Fibroblast of skin of scalp (primary cell): Measurements from ENCODE around the gene APOL6. TPM values are rescaled to one million over a fixed set of nuclear protein-coding genes. Genes with fewer than 3 reads are reported as not detected.

Source experiments
- DNase-seq: peaks from one replicate; pipeline ENCODE4 v3.0.0-alpha.2; 2013
- polyA plus RNA-seq, 2 experiments: library from polyadenylated mRNA; unstranded; fragments of 120-200 nt; gene quantifications; one replicate each; pipeline ENCODE4 v1.2.1, GENCODE V29; 2013; ENCODE audit not compliant: insufficient read length in 2 of 2

Gene APOL6, protein sequence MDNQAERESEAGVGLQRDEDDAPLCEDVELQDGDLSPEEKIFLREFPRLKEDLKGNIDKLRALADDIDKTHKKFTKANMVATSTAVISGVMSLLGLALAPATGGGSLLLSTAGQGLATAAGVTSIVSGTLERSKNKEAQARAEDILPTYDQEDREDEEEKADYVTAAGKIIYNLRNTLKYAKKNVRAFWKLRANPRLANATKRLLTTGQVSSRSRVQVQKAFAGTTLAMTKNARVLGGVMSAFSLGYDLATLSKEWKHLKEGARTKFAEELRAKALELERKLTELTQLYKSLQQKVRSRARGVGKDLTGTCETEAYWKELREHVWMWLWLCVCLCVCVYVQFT
- 10.9 TPM for polyA plus RNA-seq (2013, experiment 1 of 2; ENCODE audit: insufficient read length)
- polyA plus RNA-seq (2013, experiment 2 of 2; ENCODE audit: insufficient read length), result 11.8 TPM

DNA sequence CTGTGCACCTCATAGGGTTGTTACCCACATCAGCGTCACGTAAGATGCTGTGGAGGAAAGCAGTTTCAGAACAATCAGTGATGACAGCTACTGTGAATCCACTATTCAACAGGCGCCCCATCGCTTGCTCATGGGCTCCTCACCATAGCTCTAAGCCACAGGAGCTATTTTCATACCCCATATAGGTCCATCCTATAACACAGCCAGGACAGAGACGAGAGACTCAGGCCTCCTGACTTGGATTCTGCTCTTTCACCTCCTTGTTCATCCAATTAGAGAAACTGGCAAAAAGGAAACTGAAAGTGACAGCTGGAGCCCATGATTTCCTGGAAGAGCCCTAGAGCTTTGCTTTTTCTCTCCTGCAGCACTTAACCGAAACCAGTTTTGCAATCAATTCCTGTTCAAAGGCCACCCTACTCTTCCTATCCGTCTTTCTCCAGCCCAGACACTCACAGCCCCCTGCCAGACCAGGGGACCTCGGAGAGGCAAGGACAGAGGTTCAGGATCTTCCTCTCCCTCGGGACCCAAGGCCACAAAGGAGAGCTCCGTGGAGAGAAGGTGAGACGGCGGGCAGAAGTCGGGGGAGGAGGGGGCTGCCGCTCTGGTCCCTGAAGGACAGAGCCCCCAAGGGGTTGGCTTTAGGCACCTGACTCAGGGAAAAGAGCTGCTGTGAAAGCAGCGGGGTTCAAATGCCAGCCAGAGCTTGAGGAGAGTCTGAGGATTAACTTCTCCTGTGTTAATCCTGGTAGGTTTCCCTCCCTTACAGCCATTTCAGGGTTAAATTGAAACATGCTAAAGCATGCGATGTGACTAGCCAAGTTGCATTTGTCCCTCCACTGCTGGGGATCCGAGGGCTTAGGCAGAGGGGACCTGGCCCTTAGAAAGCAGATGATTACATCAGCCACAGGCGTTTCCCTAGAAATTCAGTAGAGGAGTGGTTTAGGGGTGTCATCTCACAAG is at the start of gene APOL6:
APOL6 (plus strand) TSS at position 381 of the 960 bp plus-strand sequence. CDS start 7,980 bp downstream, outside the sequence.
- DNase-seq, result peak; percentile 80

DNA sequence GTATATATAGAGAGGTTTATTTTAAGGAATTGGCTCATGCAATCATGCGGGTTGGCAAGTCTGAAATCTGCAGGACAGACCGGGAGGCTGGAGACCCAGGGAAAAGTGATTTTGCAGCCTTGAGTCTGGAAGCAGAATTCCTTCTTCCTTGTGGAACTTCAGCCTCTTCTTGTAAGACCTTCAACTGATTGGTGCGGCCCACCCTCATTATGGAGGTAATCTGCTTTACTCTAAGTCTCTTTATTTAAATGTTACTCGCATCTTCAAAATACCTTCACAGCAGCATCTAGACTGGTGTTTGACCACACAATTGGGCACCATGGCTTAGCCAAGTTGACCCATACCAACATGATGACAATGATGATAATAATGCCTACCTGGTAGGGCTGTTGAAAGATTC is 48.9 kb upstream of the APOL6 start:
- DNase-seq, result no peak

DNA sequence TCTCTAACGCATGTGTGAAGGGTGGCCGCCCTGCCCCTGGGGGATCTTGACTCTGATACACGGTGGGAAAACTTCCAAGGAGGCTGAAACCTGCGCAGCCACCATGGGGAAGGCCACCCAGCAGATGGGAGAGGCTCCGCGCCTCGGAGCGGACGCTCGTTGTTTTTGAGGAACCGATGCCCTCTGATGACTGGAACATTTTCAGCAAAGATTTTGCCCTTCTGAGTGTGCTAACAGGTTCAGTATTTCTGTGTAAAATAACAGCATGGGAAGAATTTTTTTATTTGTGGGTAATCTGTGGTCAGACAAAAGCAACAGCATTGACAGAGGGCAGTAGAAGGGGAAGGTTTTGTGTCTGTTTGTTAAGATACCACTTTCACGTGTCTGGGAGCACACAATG is 47.8 kb upstream of the APOL6 start:
- DNase-seq, result no peak

DNA sequence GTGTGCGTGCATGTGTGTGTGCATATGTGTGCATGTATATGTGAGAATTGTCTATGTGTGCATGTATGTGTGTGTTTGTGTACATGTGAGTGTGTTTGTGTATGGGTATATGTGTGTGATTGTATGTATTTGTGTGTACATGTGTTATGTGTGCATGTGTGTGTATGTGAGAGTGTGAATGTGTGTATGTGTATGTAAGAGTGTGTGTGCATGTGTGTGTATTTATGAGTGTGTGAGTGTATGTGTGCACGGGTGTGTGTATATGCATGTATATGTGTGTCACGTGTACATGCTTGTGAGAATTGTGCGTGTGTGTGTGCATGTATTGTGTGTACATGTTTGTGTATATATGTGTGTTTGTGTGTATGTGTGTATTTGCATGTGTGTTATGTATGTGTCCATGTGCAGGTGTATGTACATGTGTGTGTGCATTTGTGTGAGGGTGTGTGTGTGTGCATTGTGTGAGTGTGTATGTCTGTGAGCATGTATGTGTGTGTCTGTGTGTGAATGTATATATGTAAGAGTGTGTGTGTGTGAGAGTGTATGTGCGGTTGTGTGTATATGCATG is 47.1 kb upstream of the APOL6 start:
- DNase-seq, result no peak

DNA sequence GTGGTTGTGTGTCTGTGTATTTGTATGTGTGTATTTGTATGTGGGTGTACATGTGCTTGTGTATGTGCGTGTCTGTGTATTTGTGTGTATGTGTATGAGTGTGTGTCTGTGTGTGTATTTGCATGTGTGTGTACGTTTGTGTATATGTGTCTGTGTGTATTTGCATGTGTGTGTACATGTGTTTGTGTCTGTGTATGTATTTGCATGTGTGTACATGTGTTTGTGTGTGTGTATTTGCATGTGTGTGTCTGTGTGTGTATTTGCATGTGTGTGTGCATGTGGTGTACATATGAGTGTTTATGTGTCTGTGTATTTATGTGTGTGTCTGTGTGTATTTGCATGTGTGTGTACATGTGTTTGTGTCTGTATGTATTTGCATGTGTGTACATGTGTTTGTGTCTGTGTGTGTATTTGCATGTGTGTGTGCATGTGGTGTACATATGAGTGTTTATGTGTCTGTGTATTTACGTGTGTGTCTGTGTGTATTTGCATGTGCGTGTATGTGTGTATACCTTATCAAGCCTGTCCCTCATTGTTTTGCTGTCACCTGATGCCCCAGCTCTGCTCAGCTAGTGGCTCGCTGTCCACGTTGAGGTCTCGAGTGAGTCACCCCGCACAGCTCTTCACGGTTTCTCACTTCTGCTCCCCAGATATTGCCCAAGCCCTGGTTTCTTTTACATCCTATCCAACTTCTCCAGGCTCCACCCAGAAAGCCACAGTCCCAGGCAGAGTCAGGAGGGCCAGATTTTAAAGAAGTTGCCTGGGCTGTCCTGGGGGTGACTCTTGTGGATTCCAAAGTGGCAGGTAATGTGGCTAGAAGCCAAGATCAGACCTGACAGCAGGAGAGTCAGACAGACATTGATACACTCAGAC is 46.3 kb upstream of the APOL6 start:
- peak; percentile 37 for DNase-seq

DNA sequence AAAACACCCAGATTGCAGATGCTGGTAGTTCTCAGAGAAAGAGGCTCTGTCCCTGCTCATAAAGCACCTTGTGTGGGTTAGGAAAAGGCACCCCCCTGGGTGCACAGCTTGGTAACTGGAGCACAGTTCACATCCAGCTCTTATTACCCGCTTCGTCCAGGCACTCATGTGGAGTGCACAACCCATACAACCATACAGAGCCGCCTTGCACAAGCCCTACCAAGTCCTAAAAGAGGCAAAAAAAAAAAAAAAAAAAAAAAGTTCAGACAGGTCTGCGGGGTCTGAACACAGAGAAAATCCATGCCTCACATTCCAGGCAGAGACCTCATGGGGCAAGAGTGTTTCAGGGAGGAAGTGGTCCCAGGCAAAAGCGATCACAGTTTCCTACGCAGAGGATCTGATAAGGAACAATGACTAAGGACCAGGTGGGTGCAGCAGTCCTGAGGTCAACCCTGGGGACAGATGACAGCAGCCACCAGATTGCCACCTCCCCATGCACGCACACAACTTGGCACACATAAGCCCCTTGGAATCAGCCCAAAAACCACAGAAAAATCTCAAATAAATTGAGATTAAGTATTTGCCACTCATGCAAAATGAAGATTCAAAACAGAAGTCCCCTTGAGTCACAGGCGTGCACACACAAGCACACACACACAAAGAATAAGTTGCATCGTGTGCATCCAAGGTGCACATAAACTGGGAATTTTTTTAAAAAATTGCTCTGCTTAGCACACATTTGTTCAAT is 43.5 kb upstream of the APOL6 start:
- DNase-seq, result peak; percentile 31

DNA sequence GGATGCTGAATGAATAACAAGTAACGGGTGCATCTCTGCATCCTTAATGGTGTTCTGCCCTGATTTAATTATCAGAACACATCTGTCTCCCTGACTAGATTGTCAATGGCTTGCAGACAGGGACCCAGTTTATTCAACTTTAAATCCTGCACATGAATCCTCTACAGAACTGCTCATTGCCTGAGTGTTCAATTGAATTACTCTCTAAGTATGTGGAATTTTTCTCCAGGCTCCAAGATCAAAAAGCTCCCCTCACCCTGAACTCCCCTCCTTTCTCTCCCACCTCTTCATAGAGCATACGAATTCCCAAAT is 42.9 kb upstream of the APOL6 start:
- DNase-seq, result no peak

DNA sequence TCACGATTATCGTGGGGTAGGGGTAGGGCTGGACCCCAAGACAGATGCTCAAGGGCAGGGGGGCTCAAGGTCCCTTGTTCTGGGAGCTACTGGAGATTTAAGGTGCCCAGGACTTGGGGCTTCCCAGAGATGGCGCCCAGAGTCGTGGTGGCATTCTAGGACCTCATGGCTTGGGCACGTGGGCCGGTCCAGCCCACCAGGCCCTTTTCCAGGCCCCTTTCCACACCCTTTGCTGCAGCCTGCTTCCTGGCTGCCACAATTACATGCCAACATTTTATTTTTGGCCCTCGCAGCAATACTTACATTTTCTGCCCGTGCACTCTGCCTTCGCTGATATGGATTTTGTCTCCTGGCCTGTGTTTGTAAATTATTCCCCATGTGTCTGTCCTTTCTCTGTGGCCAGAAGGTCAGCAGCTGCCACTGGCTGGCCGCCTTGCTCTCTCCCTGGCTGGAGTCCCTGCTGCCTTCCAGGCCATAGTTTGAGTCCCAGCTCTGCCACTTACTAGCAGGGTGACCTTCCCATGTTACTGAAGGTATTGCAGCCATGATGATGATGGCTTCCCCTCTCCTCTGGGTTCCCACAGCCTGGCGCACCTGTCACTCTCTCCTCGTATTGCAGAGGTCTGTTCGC is 42.3 kb upstream of the APOL6 start:
- no peak for DNase-seq

DNA sequence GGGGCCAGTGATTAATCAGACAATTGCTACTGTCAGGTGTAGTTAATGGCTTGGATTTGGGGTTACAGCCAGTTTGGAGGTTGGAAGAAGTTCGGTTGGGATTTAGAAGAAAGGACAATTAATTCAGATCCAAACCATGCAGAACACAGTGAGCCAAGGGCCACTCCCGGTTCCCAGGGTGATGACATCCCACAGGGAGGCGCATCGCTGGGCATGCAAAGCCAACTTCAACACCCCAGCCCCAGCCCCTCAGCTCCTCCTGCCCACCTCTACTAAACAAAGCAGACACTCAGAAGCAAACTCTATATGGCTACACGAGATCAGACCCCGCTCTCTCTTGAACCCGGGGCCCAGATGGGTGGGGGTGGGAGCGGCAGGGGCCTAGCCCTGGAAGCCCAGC is 41.3 kb upstream of the APOL6 start:
- no peak for DNase-seq

DNA sequence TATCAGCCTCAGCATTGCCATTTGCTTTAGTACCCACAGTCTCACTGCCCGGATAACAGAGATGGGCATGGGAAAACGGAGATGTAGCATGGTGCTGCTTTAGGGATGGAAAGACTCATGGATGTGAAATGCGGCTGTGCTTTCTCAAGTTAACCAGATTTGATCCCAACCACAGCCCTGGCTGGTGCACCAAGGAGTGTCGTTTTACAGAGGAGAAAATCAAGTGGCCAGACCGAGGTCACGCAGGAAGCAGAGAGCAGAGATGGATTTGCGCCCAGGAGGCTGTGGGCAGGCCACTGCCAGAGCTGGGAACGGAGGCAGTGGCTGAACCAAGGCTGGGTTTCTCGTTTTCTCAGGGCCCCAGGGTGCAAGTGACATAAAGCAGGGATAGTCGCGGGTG is 40.2 kb upstream of the APOL6 start:
- no peak for DNase-seq

DNA sequence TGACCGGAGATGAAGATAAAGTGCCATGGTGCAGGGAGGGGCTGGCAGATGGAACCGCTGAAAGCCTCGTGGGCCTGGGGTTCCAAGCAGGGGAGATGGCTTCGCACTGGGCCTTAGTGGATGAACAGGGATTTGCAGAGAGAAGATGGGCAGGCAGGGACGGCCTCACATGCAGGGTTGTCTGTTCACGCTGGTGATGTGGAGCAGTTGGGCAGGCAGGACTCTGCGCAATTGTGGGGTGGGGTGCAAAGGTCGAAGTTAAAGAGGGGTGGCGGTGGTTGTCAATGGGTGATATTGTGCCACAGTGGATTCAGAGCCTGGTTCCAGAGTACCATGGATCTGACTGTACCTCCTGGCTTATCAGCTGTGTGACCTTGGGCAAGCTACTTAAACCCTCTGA is 39.0 kb upstream of the APOL6 start:
- no peak for DNase-seq

DNA sequence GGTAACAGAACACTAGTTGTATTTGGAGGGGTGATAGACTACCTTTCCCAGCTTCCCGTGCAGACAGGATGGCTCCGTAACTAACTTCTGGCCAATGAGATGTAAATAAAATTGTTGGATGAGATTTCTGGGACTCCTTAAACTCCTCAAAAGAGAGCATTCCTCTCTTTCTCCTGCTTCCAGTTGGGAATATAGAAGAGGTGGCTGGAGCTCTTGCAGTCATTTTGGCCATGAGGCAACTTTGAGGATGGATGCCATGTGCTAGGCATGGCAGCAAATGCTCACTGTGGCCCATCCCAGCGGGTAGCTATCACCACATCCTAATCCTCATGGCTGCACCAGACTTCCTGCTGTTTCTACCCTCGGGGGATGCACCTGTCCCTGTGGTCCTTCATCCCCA is 38.5 kb upstream of the APOL6 start:
- no peak for DNase-seq

DNA sequence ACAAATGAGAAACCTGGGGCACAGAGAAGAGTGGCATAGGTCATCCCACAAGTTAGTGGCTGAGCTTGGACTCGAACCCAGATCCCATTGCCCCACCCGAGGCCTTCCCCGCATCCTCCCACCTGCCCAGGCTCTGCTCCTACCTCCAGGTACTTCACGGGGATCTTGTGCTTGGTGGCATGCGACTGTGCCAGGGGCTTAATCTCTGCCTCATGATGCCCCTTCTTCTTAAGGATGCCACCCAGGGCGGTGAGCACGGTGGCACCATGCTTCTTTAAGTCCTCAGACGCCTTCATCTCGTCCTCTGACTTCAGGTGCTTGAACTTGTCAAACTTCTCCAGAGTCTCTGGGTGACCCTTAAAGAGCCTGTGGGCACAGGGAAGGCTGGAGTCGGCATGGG is 37.5 kb upstream of the APOL6 start:
- DNase-seq, result no peak

DNA sequence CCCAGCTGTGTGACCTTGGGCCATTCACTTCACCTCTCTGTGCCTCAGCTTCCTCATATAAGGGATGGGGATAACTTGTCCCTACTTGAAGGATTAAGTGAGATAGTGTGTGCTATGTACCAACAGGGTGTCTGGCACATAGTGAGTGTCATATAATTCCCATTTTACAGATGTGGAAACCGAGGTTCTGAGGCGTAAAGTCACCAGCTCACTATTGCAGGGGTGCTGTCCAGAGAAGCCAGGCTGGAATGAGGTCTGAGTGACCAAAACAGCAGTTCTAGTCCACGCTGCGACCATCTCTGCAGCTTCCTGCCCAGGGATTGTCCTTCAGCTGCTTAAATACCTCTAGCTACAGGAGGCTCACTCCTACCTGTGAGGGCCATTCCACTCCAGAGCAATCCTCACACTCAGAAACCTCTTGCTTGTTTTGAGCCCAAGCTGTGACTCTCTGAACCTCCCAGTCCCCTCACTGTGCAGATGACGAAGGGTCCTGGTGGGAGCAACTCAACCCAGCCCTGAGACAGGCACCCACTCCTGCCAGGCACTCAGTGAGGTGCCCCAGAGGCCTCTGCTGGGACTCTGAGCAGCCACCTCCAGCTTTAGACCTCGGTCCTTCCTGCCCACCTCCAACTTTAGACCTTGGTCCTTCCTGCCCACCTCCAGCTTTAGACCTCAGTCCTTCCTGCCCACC is 36.9 kb upstream of the APOL6 start:
- no peak for DNase-seq

DNA sequence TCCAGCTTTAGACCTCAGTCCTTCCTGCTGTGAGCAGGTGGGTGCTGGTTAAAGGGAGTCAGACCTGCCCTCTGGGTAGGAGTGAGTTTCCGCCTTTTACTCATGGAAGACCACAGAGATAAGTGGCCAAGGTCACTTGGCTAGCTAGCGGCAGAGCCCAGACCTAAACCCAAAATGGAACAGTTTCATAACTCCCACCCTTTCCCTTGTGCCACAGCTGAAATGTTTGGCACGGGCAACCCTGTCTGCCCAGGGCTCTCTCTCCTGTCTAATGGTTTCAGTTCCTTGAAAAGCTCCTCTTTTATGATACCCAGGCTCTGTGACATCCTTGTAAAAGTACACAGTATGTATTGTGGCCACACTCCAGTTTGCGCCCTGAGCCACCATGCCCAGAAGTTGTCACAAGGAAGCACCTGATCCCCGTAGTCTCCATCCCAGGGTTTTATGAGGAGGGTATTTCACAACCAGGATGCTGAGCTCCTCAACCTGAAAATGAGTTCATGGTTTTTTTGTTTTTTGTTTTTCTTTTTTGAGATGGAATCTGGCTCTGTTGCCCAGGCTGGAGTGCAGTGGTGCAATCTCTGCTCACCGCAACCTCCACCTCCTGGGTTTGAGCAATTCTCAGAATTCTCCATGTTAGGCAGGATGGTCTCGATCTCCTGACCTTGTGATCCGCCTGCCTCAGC is 36.2 kb upstream of the APOL6 start:
- no peak for DNase-seq

DNA sequence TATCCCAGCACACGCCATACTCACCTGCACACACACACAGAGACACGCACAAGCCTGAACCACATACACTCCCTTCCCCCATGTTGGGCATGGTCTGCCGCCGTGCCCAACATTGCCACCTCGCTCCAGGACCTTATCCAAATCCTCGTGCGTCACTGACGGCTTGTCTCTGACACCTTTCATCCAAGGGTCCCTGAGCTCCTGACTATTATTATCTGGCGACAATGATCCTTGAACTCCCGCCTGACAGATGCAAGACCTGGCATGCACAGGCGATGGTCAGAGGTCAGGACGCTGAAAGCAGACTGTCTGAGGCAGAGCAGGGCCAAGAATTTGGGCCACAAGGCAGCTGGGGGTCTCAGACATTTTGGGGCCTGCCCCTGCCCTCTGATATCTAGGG is 35.3 kb upstream of the APOL6 start:
- no peak for DNase-seq

DNA sequence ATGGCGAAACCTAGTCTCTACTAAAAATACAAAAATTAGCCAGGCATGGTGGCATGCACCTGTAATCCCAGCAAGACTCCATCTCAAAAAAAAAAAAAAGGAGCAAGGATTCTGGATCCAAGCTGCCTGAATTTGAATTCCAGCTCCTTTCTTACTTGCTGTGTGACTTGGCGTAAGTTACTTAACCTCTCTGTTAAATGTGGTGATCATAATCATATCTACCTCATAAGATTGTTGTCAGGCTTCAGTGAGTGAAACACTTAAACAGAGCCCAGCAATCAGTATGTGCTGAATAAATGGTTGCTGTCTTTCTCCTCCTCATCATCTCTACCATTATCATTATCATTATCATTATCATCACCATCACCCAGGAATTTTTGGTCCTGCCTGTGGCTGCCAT is 33.8 kb upstream of the APOL6 start:
- no peak for DNase-seq

DNA sequence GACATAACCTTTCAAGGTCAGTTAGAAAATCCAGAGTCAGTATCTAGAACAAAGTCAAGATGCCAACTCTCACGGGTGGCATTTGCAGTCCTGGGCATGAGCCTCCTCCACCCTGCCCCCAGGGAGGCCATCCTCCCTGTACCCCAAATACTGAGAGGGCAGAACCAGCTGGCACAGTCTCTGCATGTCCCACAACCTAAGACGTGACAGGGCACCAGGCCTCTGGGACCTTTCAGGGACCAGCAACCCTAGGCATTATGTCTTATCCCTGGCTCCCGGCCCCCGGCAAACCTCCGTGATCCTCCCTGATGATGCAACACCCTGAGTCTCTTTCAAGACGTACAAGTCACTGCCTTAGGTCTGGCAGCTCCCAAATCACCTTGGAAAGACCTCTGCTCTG is 33.1 kb upstream of the APOL6 start:
- no peak for DNase-seq

DNA sequence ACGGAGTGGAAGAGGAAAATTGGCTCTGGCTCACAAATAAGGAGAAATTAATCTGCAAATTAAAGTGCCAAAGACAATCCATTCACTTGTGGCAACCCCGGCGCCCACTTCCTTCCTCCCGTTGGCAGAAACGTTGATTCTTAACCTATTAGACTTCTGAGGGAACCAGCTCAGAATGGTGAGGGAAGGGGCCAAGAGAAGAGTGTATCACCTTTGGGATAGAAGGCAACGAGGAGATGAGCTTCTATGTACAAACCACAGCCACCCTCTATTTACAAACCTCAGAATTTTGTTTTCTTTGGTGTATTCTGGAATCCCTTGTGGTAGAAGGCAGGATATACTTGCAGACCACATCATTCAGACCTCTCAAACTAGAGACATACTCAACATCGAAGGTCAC is 32.2 kb upstream of the APOL6 start:
- DNase-seq, result no peak
